GM18907 (cell line): ENCODE results near the gene SIX4.
A peak's percentile ranks its signal among the peaks of the same experiment; 100 is the strongest.
"Not testable (repeated sequence)": the region's sequence is repeated elsewhere in the genome, so short reads cannot be mapped to it uniquely, and the experiment has no call there.

ENCODE experiments used
- ATAC-seq: cut with Tn5 transposase; IDR thresholded peaks from one replicate; pipeline ENCODE4 v1.9.1; 2021; ENCODE audit warnings: mild to moderate bottlenecking, moderate library complexity; ENCODE audit not compliant: unreplicated experiment

Gene SIX4

DNA sequence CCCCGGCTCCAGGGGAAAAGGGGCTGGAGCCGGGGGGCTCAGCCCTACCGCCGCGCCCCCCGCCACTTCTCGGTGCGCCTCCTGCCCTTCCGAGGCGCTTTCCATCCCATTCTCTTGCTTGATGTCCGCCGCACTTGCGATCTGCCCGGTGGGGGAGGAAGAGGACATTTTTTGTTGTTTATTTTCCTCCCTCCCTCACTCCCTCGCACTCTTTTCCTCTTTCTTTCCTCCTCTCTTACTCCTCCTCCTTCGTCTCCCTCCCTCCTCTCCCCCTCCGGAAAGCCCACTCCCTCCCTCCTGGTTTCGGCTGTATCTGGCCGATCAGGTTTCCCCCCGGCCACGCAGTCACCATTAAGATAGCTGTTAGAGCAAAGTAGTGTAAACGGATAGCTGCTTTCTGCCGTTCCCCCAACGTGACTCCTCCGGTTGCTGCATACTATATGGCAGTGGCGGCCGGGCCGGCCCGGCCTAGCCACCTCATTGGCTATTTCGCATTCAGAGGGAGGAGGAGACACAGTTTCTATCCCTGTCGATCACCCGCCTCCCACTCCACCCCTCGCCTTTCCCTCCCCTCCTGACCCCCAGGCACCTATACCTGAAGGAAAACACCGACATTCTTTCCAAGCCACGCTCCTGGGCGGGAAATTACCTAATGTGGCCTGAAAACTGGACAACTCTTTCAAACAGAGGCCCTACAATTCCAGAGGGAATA, at the start of gene SIX4:
TSS of gene SIX4 (minus strand) at position 445 of the 712 bp plus-strand sequence. CDS start at position 168, 277 bp downstream.
- peak; percentile 59 for ATAC-seq

DNA sequence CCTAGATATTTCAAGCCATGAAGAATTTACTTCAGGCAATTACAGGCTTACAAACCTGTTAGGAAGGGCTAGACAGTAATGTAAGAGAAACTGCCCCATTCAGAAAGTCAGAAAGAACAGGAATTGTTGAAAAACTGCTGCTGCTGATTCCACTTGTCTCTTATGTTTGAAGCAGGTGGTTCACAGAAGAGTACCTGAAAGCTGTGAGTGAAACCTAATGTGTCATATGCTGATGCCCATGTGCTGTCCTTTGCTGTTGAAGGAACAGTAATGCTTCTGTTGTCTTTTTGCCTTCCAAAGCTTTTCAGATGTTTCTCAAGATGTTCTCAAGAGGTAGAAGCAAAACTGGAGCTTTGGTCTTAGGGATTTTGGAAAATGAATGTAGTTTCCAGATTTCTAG, 49.4 kb upstream of the SIX4 start:
- ATAC-seq = no peak

DNA sequence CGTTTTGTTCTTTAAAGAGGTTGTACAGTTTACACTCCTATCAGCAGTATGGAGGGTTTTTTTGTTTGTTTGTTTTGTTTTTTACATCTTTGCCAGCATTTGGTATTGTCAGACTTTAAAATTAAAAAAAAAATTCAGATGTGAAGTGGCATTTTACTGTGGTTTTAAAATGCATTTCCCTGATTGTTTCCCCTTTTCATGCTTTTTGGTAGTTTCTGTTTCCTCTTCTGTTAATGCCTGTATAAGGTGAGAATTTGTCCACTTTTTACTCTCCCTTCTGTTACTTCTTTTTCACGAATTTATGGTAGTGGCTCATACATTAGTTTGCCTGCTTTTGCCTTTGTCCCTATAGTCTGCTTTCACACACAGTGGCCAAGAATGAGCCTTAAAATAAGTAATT, 47.0 kb upstream of the SIX4 start:
- no peak for ATAC-seq

DNA sequence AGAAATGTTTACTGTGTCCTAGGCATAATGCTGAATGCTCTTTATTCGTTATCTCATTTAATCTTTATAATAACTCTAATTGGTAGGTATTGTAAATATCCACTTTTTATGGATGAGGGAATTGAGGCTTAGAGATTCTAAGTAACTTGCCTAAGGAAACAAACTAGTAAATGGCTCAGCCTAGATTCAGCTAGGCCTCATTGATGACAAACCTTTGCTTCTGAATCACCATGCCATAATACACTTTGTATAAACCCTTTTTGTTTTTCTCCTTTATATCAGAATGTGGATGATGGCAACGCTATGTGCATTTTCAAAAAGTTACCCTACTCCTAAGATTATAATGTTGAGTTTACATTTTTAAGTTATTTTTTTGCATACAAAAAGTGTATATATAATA, 44.5 kb upstream of the SIX4 start:
- no peak for ATAC-seq

DNA sequence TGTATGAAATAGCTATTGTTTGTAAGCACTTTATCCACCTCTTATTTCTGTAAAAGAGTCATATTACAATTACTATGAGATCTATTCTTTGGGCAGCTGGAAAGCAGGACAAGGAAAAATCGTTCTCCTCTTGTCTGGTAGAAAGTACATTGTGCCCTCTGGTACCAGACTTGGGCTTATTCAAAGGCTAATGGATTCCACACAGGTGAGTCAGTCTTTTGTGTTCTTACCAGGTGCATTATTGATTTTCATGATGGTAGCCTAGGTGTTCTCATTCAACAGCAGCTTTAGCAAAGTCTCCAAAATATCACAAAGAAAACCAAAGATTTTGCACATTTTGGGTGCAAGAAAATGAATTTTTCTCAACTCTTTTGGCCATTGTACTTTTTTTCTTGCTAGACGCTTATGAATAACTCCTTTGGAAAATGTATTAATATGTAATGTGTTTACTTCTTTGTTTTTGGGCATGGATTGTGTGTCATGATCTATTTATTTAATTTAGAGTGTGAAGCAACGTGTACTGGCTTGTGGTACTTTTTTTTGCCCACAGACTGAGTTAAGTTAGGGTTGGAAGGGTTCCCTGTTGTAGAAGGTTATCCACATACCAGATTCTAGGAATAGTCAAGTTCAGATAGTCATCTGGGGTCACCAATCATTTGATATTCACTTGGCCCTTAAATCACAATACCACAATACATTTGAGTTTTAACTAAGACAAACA, 36.7 kb upstream of the SIX4 start:
- no peak for ATAC-seq

DNA sequence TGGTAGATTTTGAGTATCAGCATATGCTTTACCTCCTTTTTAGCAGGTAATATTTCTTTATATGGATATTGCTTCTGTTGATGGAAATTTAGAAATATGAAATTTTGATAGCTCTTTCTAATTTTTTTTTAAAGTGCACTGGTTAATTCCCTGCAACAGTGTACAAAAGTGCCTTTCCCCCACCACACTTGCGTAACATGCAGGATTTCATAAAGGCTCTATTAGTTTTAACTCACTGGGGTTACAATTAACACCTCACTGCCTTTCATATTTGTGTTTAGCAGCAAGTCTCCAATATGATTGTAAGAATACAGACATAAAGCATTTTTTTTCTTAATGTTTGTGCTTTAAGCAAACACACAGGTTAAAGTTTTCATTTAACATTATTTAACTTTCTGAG, 36.1 kb upstream of the SIX4 start:
- no peak for ATAC-seq

DNA sequence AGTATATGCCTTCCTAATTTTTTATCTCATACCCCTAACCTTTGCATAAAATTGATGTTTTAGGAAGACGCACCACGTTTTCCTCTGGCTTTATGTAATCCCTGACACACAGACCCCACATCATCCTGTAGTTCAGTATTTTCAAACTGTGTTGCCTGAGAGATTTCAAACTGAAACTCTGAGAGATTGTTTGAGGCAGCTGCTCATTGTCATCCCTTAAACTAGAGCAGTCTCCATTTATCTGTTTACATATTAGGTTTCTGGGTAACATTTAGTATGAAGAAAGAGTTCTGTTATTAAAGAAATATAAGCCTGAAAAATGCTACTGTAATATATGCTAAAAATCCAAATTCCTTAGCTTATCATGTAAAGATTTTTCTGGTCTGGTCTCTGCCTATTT, 34.7 kb upstream of the SIX4 start:
- ATAC-seq = no peak

DNA sequence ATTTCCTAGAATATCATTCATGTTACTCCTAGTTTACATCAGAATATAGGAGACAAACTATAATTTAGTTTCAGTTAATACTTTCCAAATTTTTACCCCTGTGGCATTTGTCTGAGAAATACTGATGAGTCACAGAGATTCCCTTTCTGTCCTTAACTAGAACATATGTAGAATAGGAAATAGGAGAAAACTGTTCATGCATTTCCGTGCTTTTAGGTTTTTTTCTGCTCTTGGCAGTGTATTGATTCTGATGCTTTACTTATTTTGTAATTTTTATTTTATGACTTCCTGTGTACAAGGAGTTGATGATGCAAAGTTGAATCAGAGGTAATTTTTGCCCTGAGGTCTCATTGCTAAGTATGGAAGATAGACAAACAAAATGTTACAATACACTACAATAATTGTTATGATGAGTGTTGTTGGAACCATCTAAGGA, 33.4 kb upstream of the SIX4 start:
- ATAC-seq = no peak

DNA sequence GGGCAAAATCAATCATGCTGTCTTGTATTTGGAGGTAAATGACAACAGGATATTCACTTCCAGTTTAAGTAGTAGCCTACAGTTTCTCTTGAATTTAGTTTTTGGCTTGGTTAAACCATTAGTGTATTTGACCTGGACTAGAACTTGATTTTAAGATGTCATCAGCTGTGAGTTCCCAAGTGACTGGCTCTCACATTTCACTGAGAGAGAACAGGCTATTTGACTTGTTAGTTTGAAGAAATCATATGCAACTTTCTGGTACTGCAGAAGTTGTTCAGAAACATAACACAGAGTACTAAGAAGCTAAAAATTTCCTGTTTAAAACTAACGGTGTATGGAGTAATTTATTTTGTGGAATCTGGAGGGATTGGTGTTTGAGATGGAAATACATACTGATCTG, 32.7 kb upstream of the SIX4 start:
- ATAC-seq = no peak

DNA sequence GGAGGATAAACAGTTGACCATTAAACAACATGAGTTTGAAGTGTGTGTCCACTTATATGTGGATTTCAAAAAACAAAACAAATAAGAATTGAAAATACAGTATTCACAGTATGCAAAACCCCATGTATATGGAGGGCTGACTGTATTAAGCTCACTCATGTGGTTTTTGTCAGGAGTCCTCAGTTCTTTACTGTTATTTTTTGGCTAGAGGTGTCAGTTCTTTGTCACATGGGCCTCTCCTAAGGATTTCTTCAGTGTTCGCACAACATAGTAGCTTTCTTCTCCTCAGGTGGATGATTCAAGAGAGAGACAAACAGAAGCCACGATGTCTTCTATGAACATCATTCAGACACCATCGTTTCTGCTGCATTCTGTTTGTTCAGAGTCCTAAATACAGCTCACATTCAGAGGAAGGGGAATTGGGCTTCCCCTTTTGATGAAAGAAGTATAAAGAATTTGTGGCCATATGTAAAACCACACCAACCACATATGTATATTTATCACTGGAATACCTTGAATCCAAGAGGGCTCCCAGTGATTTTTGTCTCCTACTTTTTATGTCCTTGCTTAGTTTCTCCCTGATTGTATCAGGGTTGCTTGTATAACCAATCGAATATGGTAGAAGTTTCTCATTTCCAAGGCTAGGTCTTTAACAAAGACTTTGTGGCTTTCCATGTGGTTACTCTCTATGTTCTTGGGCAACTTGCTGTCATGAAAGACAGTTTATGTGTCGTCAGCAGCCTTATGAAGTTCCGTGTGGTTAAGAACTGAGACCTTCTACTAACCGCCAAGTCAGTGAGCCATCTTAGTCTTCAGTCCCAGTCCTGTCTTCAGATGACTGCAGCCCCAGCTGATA, 29.3 kb upstream of the SIX4 start:
- peak; percentile 99 for ATAC-seq

DNA sequence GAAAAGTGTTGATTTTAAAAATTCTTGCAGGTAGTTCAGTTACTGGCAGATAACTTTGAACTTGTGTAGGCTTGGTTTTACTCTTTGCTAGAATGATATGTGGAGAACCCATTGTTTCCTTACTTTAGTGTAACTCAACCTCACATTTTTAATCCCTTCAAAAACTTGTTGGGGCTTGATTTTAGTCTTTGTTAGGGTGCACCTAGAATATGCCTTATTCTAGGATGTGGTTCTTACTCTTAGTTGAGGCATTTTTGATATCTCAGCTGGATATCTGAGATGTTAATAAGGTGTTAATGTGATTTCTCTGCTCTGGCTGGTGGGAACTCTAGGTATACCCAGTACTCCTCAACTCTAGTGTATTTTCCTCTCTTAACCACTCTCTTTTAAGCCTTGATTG, 20.4 kb upstream of the SIX4 start:
- no peak for ATAC-seq

DNA sequence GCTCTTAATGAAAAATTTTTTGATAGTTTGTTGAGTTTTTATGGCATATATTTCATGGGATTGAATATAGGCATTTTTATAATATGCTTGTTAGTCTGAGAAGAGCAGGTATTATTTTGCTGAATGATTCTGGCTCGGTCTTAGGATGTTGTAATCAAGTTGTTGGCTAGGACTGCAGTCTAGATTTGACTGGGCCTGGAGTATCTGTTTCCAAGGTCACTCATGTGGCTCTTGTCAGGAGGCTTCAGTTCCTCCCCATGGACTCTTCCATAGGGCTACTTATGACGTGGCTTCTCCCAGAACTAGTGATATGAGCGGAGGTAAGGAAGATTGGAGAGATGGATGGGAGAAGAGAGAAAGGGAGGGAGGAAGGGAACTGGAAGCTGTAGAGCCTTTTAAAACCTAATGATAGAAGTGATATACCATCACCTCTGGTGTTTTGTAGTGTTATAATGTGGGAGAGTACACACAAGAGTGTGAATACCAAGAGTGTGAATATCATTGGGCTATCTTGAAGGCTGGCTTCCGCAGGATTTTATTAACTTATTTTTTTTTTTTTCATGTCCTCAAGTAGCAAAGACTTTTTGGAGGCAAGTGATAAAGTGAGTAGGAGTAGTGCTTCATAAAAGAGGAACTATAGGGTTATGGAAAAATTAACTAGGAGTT, 14.8 kb upstream of the SIX4 start:
- no peak for ATAC-seq

DNA sequence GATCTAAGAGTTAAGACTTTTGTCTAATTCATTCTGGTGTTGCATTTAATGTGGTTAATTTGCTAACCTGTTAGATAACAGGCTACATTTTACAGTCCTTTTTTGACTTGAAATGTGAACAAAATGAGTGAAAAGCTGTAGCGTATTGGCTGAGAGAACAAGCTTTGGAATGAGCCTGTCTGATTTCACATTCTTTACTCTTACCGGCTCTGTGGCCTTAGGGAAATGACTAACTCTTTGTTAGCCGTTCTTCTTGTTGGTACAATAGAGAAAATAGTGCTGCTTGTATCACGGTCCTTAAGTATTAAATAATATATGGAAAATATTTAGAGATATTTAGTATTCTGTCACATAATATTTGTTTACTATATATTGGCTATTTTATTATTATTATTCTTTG, 12.3 kb upstream of the SIX4 start:
- no peak for ATAC-seq

DNA sequence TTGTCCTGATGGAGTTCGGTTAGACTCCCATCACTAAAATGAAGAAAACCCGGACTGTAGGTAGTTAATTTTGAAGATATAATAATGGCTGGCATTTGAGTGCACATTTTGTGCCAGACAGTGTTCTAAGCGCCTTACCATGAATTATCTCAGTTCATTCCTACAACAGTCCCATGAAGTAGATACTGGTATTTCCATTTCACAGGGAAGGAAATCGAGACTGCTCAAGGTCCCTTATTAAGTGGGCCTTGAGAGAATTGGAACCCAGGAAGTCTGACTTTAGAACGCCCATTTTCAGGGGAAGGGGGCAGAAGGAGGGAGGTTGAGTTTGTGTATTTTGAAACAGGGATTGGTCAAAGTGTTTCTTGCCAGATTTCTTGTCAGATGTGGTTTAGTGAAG, 11.3 kb upstream of the SIX4 start:
- no peak for ATAC-seq

DNA sequence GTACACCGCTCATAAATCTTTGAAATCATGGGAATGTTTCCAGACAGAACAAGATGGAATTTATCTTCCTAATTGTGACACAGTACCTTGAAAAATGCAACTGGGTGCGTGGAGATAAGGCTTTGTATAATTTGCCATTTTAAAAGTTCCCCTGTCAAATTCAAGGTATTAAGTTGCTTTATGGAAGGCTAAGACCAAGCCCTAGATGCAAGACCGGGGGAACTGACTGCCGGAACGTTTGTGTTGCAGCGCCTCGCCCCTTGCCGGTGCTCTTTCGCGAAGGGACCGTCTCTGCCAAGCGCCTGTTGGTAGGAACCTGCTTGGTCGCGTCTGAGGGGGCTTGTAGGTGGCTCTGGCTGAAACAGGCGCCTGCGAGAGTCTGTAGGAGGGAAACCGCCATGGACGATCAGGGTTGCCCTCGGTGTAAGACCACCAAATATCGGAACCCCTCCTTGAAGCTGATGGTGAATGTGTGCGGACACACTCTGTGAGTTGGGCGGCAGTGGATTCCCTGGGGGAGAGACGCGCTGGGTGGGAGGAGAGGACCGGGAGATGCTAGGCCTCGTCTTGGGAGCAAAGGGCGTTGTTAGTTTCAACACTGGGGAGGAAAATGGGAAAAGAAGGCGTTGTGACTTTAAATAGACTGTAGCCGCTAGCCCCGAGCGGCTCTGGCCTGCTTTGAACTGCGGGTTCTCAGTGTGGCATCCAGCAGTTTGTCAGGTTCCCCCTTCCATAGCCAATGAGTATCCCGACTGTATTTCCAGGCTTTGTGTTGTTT, 10.5 kb upstream of the SIX4 start, which contains the start of gene MNAT1:
TSS of gene MNAT1 (plus strand) at position 297 of the 778 bp plus-strand sequence. CDS start at position 399, 102 bp downstream.
- peak; percentile 94 for ATAC-seq

DNA sequence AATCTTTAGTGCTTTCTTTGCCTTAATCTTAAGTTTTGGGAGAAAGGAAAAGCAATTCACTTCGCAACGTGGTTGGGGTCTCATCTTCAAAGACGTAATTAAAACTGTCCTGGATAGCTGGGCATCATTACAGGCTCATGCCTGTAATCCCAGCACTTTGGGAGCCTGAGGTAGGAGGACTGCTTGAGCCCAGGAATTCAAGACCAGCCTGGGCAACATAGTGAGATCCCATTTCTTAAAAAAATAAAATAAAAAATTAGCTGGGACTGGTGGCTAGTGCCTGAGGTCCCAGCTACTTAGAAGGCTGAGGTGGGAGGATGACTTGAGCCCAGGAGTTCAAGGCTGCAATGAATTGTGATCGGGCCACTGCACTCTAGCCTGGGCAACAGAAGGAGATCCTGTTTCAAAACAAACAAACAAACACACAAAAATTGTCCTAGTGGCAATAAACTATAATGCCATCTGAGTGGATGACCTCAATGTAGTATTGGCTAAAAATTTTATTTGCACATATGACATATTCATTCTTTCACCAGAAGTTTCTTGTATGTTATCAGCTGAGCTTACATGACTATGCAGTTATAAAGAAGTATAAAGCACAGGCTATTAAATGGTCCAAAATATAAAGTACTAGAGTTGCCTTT, 8.8 kb upstream of the SIX4 start:
- ATAC-seq = no peak

DNA sequence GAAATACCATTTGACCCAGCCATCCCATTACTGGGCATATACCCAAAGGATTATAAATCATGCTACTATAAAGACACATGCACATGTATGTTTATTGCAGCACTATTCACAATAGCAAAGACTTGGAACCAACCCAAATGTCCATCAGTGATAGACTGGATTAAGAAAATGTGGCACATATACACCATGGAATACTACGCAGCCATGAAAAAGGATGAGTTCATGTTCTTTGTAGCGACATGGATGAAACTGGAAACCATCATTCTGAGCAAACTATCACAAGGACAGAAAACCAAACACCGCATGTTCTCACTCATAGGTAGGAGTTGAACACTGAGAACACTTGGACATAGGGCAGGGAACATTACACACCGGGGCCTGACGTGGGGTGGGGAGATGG, 7.1 kb upstream of the SIX4 start:
- not testable (repeated sequence) for ATAC-seq

DNA sequence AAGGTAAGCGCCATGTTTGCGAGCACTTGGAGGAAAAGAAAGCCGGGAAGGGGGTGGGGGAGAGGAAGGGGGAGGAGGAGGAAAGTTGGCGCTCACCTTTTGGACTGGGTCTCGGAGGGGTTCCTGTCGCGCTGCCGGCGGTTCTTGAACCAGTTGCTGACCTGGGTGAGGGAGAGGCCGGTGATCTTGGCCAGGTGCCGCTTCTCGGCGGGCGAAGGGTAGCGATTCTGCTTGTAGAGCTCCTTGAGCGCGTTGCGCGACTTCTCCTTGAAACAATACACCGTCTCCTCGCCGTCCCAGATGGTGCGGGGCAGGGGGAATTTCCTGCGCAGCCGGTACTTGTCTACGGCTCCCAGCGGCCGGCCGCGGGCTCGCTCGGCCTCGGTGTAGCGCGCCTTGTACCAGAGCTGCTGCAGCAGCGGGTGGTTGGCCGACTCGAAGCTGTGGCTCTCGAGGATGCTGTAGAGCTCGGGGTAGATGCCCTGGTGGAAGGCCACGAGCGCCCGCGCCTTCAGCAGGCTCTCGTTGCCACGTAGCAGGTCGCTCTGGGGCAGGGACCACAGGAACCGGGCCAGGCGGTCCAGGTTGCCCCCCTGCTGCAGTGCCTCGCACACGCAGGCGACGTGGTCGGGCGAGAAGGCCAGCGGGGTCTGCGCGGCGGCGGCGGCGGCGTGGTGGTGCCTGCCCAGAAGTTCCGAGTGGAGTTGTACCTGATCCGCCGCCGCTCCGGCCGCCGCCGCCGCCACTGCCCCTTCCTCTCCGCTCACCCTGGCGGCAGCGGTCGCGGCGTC, 840 bp downstream of the SIX4 start:
- peak; percentile 43 for ATAC-seq
